IMR-90 (cell line): Measurements from ENCODE around the gene TSGA10. TPM values are rescaled to one million over a fixed set of nuclear protein-coding genes. Genes with fewer than 3 reads are reported as not detected.

Experiments used
- ATAC-seq: fragments of 200-7000 bp; cut with Tn5 transposase; 2 replicates; pipeline ENCODE4 v1.9.1; 2020; ENCODE audit warnings: low read depth, mild to moderate bottlenecking, moderate library complexity
- BruUV-seq: library from RNA; stranded (reverse); fragments of 400-500 nt; replicated peaks from 2 replicates; lab custom pipeline; 2021; lab: Mats Ljungman, UMichigan
- CTCF ChIA-PET: fragments of 300-600 bp; formaldehyde crosslinking; extraction: SDS; loops from one replicate; lab custom pipeline; 2021; ENCODE audit warnings: antibody characterized with exemption; lab: Yijun Ruan, JAX
- POLR2A ChIA-PET: fragments of 300-600 bp; sonication (Branson Sonifier 250); formaldehyde crosslinking; loops from one replicate; lab custom pipeline; 2022; ENCODE audit warnings: antibody characterized with exemption; ENCODE audit not compliant: unreplicated experiment; lab: Charles Lee
- DNase-seq: peaks from one replicate; pipeline ENCODE4 v3.0.0; 2013
- H2AFZ ChIP-seq: replicated peaks from 2 replicates; pipeline ENCODE3; 2013; ENCODE audit warnings: low read length, mild to moderate bottlenecking; ENCODE audit not compliant: poor library complexity
- H2AK5ac ChIP-seq: 2 replicates; pipeline ENCODE4 v1.6.1; 2013; ENCODE audit warnings: low read depth, low read length, inconsistent platforms
- H2AK9ac ChIP-seq: replicated peaks from 2 replicates; pipeline ENCODE3; 2013; ENCODE audit warnings: mild to moderate bottlenecking, low read depth, low read length, moderate library complexity; ENCODE audit not compliant: poor library complexity
- H2BK120ac ChIP-seq: 2 replicates; pipeline ENCODE4 v1.6.1; 2013; ENCODE audit warnings: low read depth, low read length, inconsistent platforms
- H2BK15ac ChIP-seq: 3 replicates; pipeline ENCODE4 v1.6.1; 2013; ENCODE audit warnings: low read depth, low read length, inconsistent platforms
- H2BK20ac ChIP-seq: 2 replicates; pipeline ENCODE4 v1.6.1; 2013; ENCODE audit warnings: low read depth, mild to moderate bottlenecking, inconsistent platforms, low read length, moderate library complexity
- H2BK5ac ChIP-seq: 2 replicates; pipeline ENCODE4 v1.6.1; 2013; ENCODE audit warnings: mild to moderate bottlenecking, low read depth, low read length, inconsistent platforms; ENCODE audit not compliant: poor library complexity, severe bottlenecking
- H3K14ac ChIP-seq: replicated peaks from 2 replicates; pipeline ENCODE4 v1.6.1; 2013; ENCODE audit warnings: low read depth, low read length, inconsistent platforms
- H3K18ac ChIP-seq: 2 replicates; pipeline ENCODE4 v1.6.1; 2013; ENCODE audit warnings: low read depth, low read length, control low read depth
- H3K23ac ChIP-seq: 2 replicates; pipeline ENCODE4 v1.6.1; 2013; ENCODE audit warnings: low read depth, low read length, inconsistent platforms
- H3K27ac ChIP-seq: 2 replicates; pipeline ENCODE4 v1.5.1; 2013; ENCODE audit warnings: mild to moderate bottlenecking, control low read depth, low read length; ENCODE audit not compliant: insufficient read depth
- H3K27me3 ChIP-seq: 2 replicates; pipeline ENCODE4 v1.6.1; 2013; ENCODE audit warnings: low read length; ENCODE audit not compliant: control insufficient read depth, insufficient read depth
- H3K36me3 ChIP-seq: 2 replicates; pipeline ENCODE4 v1.6.1; 2013; ENCODE audit warnings: low read length, mixed read lengths; ENCODE audit not compliant: control insufficient read depth, insufficient read depth
- H3K4ac ChIP-seq: 2 replicates; pipeline ENCODE4 v1.6.1; 2013; ENCODE audit warnings: low read depth, low read length, inconsistent platforms
- H3K4me1 ChIP-seq: 2 replicates; pipeline ENCODE4 v1.6.1; 2013; ENCODE audit warnings: low read length, mixed read lengths; ENCODE audit not compliant: control insufficient read depth, insufficient read depth
- H3K4me2 ChIP-seq: 2 replicates; pipeline ENCODE4 v1.6.1; 2013; ENCODE audit warnings: low read depth, mild to moderate bottlenecking, control low read depth, low read length, moderate library complexity
- H3K4me3 ChIP-seq: 2 replicates; pipeline ENCODE4 v1.5.1; 2013; ENCODE audit warnings: low read depth, mild to moderate bottlenecking, control low read depth, low read length, moderate library complexity; ENCODE audit not compliant: insufficient read depth
- H3K56ac ChIP-seq: 2 replicates; pipeline ENCODE4 v1.6.1; 2013; ENCODE audit warnings: low read length, inconsistent platforms; ENCODE audit not compliant: insufficient read depth; ENCODE audit errors: extremely low read depth
- H3K79me1 ChIP-seq, 2 experiments: 2 replicates each; pipeline ENCODE4 v1.6.1; 2013; ENCODE audit warnings: low read length in 2 of 2, inconsistent platforms in 1 of 2, low read depth in 1 of 2
- H3K9ac ChIP-seq: 2 replicates; pipeline ENCODE4 v1.6.1; 2013; ENCODE audit warnings: low read depth, low read length, control low read depth
- H3K9me1 ChIP-seq: 2 replicates; pipeline ENCODE4 v1.6.1; 2013; ENCODE audit warnings: low read length, inconsistent platforms; ENCODE audit not compliant: insufficient read depth
- H3K9me3 ChIP-seq: 2 replicates; pipeline ENCODE4 v1.6.1; 2013; ENCODE audit warnings: low read length; ENCODE audit not compliant: control insufficient read depth, insufficient read depth
- H4K20me1 ChIP-seq: 2 replicates; pipeline ENCODE4 v1.6.1; 2013; ENCODE audit warnings: low read length, inconsistent platforms; ENCODE audit not compliant: insufficient read depth
- H4K5ac ChIP-seq: 2 replicates; pipeline ENCODE4 v1.6.1; 2013; ENCODE audit warnings: mild to moderate bottlenecking, low read depth, low read length, control low read depth
- H4K8ac ChIP-seq, 2 experiments: 2 replicates each; pipeline ENCODE4 v1.6.1; 2013; ENCODE audit warnings: low read depth in 2 of 2, low read length in 2 of 2, control low read depth in 1 of 2, inconsistent platforms in 1 of 2
- H4K91ac ChIP-seq: 2 replicates; pipeline ENCODE4 v1.6.1; 2013; ENCODE audit warnings: low read depth, low read length, inconsistent platforms; ENCODE audit not compliant: insufficient read depth
- BHLHE40 ChIP-seq: fragments of 150-350 bp; IDR thresholded peaks from 2 replicates; pipeline ENCODE4 v1.6.1; 2016; ENCODE audit warnings: mild to moderate bottlenecking, low read depth, low read length
- CEBPB ChIP-seq: IDR thresholded peaks from 2 replicates; pipeline ENCODE4 v1.6.1; 2012; ENCODE audit warnings: low read depth, low read length, improper control_type of control experiment
- FOS ChIP-seq: fragments of 150-350 bp; IDR thresholded peaks from 2 replicates; pipeline ENCODE4 v1.6.1; 2016; ENCODE audit warnings: low read depth, low read length
- MAFK ChIP-seq: IDR thresholded peaks from 2 replicates; pipeline ENCODE4 v1.6.1; 2012; ENCODE audit warnings: low read depth, low read length, improper control_type of control experiment
- MXI1 ChIP-seq: IDR thresholded peaks from 2 replicates; pipeline ENCODE4 v1.6.1; 2012; ENCODE audit warnings: low read depth, mild to moderate bottlenecking, low read length, moderate library complexity, borderline replicate concordance
- POLR2A ChIP-seq: IDR thresholded peaks from 2 replicates; pipeline ENCODE4 v1.6.1; 2012; ENCODE audit warnings: mild to moderate bottlenecking, low read depth, low read length
- SMC3 ChIP-seq: fragments of 150-350 bp; IDR thresholded peaks from 2 replicates; pipeline ENCODE4 v1.6.1; 2016; ENCODE audit warnings: low read depth, mild to moderate bottlenecking, antibody characterized with exemption, low read length, moderate library complexity
- WGBS, 2 experiments: methylation state at CpG; one replicate each; pipeline versions ENCODE4 v1.1.5 to v1.1.7; 2013; ENCODE audit warnings: missing lambda C conversion rate in 2 of 2; ENCODE audit not compliant: insufficient read length in 1 of 2; ENCODE audit errors: extremely low coverage in 2 of 2; 5-methylcytosine and 5-hydroxymethylcytosine counted together
- dilution Hi-C: fragments of 300-500 bp; cut with HindIII; formaldehyde crosslinking; loops from one replicate; pipeline ENCODE4 v1.14.3; 2018; ENCODE audit warnings: low sequenced_read_pairs; ENCODE audit not compliant: unreplicated experiment
- in situ Hi-C: fragments of 300-500 bp; cut with MboI; formaldehyde crosslinking; loops from 3 replicates; pipeline ENCODE4 v1.14.3; 2019; ENCODE audit warnings: low sequenced_read_pairs, inconsistent platforms, mixed read lengths
- intact Hi-C: fragments of 100-400 bp; cut with micrococcal nuclease; formaldehyde crosslinking; loops from 2 replicates; pipeline ENCODE4 v1.10.0; 2022
- polyA plus RNA-seq, 3 experiments: library from polyadenylated mRNA; depleted of rRNA; stranded (reverse); fragments of >200 nt; gene quantifications; 2 replicates each; pipeline ENCODE4 v1.2.3, GENCODE V29; 2012; ENCODE audit warnings: low replicate concordance in 1 of 3
- total RNA-seq: library from RNA; depleted of rRNA; stranded (reverse); fragments of >200 nt; gene quantifications from 2 replicates; pipeline ENCODE4 v1.2.3, GENCODE V29; 2012

Gene TSGA10
- total and polyA plus RNA-seq, 2 of the 4 experiments (the other 2 are of a cell fraction): 0.32 to 0.54 TPM

GRCh38 chr2:99084256-99084655 lies 70.5 kb downstream of the TSGA10 start:
- Histone ChIP-seq H4K5ac (no peak overlapping the region), H3K4me2 (no peak overlapping the region), H3K27ac (no peak overlapping the region), H3K23ac (no peak overlapping the region), H3K4ac (no peak overlapping the region), H2BK120ac (no peak overlapping the region), H3K27me3 (peaks cover 11% of the 10 kb centered on the region; the same call in 1 of the 2 replicates), H4K20me1 (no peaks in the 10 kb centered on the region), H3K9ac (no peak overlapping the region), H2AFZ (no peak overlapping the region), H3K9me1 (no peaks in the 10 kb centered on the region), H4K91ac (no peak overlapping the region), H3K14ac (no peak overlapping the region), H3K4me1 (no peaks in the 10 kb centered on the region), H3K4me3 (no peak overlapping the region), H3K56ac (no peak overlapping the region), H2AK9ac (no peak overlapping the region), H2AK5ac (no peak overlapping the region), H2BK15ac (no peak overlapping the region), H3K9me3 (no peaks in the 10 kb centered on the region), H3K36me3 (no peaks in the 10 kb centered on the region), H3K18ac (no peak overlapping the region), H3K79me1 (no peaks in the 10 kb centered on the region), H2BK20ac (no peak overlapping the region), H2BK5ac (no peak overlapping the region), H4K8ac (no peak overlapping the region)
- CTCF ChIA-PET: no interaction called here
- POLR2A ChIA-PET: no interaction called here
- dilution Hi-C loops (no loop called here), in situ Hi-C loops (no loop called here), intact Hi-C loops (no loop called here)
- WGBS, 2 experiments: 17% methylated on average over 1 of the region's 4 CpGs; no CpG with 5 or more reads in 1 of the 2 experiments
- TF ChIP-seq BHLHE40 (no peak), POLR2A (no peak), CEBPB (no peak), FOS (no peak), MXI1 (no peak), MAFK (no peak), SMC3 (no peak)
- no TSS peak for BruUV-seq
- DNase-seq (no peak), ATAC-seq (no peak)
